Gastroesophageal sphincter (tissue), 4 donors: ENCODE results near the gene DMRT1. TPM values are rescaled to one million over a fixed set of nuclear protein-coding genes. Genes with fewer than 3 reads are reported as not detected.

ENCODE experiments used
- ATAC-seq: fragments of 150-250 bp; one replicate; pipeline ENCODE4 v1.9.1; 2016; ENCODE audit warnings: mild to moderate bottlenecking, moderate library complexity
- H3K27ac ChIP-seq, 4 donors: fragments of 200-600 bp; sonication (generic) in 3 of 4; 1 replicate in 3 of 4; 2 replicates in 1 of 4; pipeline ENCODE4 v1.5.1; 2016 to 2019
- H3K27me3 ChIP-seq: fragments of 200-600 bp; sonication (generic); one replicate; pipeline ENCODE4 v1.5.1; 2019
- H3K36me3 ChIP-seq, 2 donors: fragments of 200-600 bp; sonication (generic); one replicate each; pipeline ENCODE4 v1.5.1; 2019; ENCODE audit warnings: control low read depth in 1 of 2
- H3K4me1 ChIP-seq, 3 donors: fragments of 200-600 bp; sonication (generic); 1 replicate in 2 of 3; 2 replicates in 1 of 3; pipeline ENCODE4 v1.5.1; 2016 to 2019; ENCODE audit warnings: control low read depth in 2 of 3
- H3K4me3 ChIP-seq, 2 donors: fragments of 200-600 bp; sonication (generic); one replicate each; pipeline ENCODE4 v1.5.1; 2019; ENCODE audit warnings: mild to moderate bottlenecking in 1 of 2, moderate library complexity in 1 of 2
- H3K9me3 ChIP-seq, 3 donors: fragments of 200-600 bp; sonication (generic); one replicate each; pipeline ENCODE4 v1.5.1; 2017 to 2019; ENCODE audit warnings: control low read depth in 2 of 3
- EP300 ChIP-seq: sonication (generic); formaldehyde crosslinking; IDR thresholded peaks from one replicate; pipeline ENCODE4 v1.6.1; 2017; ENCODE audit warnings: antibody characterized with exemption, mild to moderate bottlenecking
- POLR2A ChIP-seq, 2 donors: fragments of 450-650 bp; IDR thresholded peaks; one replicate each; pipeline ENCODE4 v1.6.1; 2017; ENCODE audit warnings: antibody characterized with exemption in 2 of 2, mild to moderate bottlenecking in 2 of 2, moderate library complexity in 1 of 2
- POLR2AphosphoS5 ChIP-seq: sonication (generic); formaldehyde crosslinking; IDR thresholded peaks from one replicate; pipeline ENCODE4 v1.6.1; 2017; ENCODE audit warnings: antibody characterized with exemption
- WGBS, 2 donors: methylation state at CpG; one replicate each; pipeline ENCODE4 v1.1.5; 2018; ENCODE audit warnings: low coverage in 1 of 2; 5-methylcytosine and 5-hydroxymethylcytosine counted together
- total RNA-seq, 4 donors: library from RNA; depleted of rRNA; stranded (reverse); fragments of >200 nt; gene quantifications; one replicate each; pipeline ENCODE4 v1.1.0, GENCODE V29; 2016
- TF ChIP-seq, protein P1 (sequence below), 4 experiments: fragments of 200-600 bp in 2 of 4; fragments of 450-650 bp in 2 of 4; sonication (generic) in 1 of 4; IDR thresholded peaks; one replicate each; pipeline ENCODE4 v1.5.1; 2017 to 2019; ENCODE audit warnings: antibody characterized with exemption in 4 of 4, mild to moderate bottlenecking in 2 of 4, moderate library complexity in 2 of 4

DMRT1 gene
- total RNA-seq, 4 donors from 2014 or later: not detected

DNA sequence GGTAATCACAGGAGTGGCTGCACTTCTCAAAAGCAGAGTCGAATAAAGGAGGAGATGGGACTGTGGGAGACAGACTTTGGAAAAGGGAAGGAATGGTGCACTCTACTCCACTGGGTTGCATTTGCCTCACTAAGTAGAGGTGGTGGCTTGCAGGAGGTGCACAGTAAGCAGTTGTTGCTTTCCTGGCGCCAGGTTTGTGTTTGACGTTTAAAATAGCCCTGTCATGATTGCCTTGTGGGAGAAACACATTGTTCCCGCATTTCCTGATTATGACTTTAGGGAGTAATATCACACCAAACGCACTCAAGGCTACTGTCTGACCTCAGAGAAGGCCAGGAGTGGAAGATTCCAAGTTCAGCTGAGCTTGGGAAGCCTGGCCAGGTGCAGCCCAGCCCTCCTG is 36.7 kb downstream of the DMRT1 start:
- Histone ChIP-seq H3K4me3 (no peak overlapping the region), H3K4me1 (no peaks in the 10 kb centered on the region), H3K36me3 (no peaks in the 10 kb centered on the region), H3K27me3 (peaks cover 24% of the 10 kb centered on the region), H3K9me3 (no peaks in the 10 kb centered on the region), H3K27ac (no peak overlapping the region)
- no peak for ATAC-seq
- TF ChIP-seq POLR2A (IDR thresholded peaks at IDR 0.05): no peak
- WGBS, 2 donors: 51% methylated on average over 3 of the region's 5 CpGs; no CpG with 5 or more reads in 1 of the 2 donors

DNA sequence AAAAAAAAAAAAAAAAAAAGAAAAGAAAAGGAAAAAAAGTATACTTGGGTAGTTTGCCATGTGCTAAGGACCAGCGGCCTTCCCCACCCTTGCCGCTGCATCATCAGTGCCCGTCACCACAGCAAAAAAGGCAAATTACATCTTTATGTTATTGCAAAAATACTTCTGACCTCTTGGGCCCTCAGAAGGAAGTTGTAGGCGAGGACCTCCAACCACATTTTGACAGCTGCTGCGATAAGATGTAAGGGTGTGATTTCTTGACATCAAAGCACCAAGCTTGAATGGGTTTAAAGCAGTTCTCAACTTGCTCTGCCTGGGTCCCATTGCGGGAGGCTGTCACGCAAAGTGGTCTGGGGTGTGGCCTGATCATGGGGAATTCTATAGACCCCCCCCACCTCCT is 39.2 kb downstream of the DMRT1 start:
- no peaks in the 10 kb centered on the region for H3K36me3 ChIP-seq
- no peak for TF ChIP-seq POLR2AphosphoS5
- TF ChIP-seq, protein P1, sequence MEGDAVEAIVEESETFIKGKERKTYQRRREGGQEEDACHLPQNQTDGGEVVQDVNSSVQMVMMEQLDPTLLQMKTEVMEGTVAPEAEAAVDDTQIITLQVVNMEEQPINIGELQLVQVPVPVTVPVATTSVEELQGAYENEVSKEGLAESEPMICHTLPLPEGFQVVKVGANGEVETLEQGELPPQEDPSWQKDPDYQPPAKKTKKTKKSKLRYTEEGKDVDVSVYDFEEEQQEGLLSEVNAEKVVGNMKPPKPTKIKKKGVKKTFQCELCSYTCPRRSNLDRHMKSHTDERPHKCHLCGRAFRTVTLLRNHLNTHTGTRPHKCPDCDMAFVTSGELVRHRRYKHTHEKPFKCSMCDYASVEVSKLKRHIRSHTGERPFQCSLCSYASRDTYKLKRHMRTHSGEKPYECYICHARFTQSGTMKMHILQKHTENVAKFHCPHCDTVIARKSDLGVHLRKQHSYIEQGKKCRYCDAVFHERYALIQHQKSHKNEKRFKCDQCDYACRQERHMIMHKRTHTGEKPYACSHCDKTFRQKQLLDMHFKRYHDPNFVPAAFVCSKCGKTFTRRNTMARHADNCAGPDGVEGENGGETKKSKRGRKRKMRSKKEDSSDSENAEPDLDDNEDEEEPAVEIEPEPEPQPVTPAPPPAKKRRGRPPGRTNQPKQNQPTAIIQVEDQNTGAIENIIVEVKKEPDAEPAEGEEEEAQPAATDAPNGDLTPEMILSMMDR (IDR thresholded peaks at IDR 0.05): no peak
- no peak for TF ChIP-seq EP300
- no peak for TF ChIP-seq POLR2A (IDR thresholded peaks at IDR 0.05)
- ATAC-seq: no peak
- no peak overlapping the region for H3K27ac ChIP-seq
- H3K4me3 ChIP-seq: no peak overlapping the region
- WGBS, 2 donors: 82 to 86% methylated on average over 6 to 7 of the region's 7 CpGs
- H3K4me1 ChIP-seq: no peaks in the 10 kb centered on the region
- peaks cover 24% of the 10 kb centered on the region for H3K27me3 ChIP-seq
- H3K9me3 ChIP-seq: no peaks in the 10 kb centered on the region

DNA sequence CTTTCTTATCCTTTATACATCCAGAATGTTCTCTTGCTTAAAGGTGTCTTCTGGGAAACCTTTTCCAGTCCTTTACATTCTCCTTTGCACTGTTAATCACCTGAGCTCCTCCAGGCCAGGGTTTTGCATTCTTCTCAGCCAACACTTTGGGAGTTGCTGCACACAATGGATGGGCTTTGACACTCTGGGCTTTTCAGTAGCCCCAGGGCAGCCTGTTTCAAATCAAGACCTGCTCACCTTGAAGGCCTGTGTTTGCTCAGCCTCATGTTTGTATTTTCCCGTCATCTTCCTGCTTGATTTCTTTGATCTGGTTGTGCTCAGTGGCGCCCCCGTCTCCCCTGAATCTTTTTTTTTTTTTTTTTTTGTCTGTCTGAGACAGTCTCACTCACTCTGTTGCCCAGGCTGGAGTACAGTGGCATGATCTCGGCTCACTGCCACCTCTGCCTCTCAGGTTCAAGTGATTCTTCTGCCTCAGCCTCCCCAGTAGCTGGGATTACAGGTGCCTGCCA is 41.0 kb downstream of the DMRT1 start:
- WGBS, 2 donors: 48% methylated on average over 4 of the region's 4 CpGs; no CpG with 5 or more reads in 1 of the 2 donors
- no peaks in the 10 kb centered on the region for H3K9me3 ChIP-seq
- H3K27ac ChIP-seq: no peak overlapping the region
- H3K4me1 ChIP-seq: no peaks in the 10 kb centered on the region
- peaks cover 19% of the 10 kb centered on the region for H3K27me3 ChIP-seq
- H3K4me3 ChIP-seq: no peak overlapping the region
- no peaks in the 10 kb centered on the region for H3K36me3 ChIP-seq
- ATAC-seq: no peak
- TF ChIP-seq, protein P1 (IDR thresholded peaks at IDR 0.05): no peak
- TF ChIP-seq POLR2AphosphoS5: no peak
- no peak for TF ChIP-seq POLR2A (IDR thresholded peaks at IDR 0.05)
- TF ChIP-seq EP300: no peak

DNA sequence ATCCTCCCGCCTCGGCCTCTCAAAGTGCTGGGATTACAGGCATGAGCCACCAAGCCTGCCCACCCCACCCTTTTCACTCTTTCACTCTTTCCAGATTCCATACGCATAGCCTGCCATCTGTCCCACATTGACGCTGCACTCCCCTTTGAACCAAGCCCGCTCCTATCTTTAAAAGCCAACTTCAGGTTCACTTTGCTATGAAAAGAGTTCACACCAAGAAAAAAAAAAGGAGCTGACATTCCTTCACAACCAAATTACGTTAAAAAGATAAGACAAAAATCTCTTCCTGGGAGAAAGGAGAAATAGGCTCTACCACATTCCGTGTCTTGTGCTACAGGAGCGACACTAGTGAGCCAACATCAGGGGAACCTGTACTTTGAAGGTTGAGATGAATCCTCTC is 41.5 kb downstream of the DMRT1 start:
- Histone ChIP-seq H3K4me3 (no peak overlapping the region), H3K27me3 (peaks cover 16% of the 10 kb centered on the region), H3K36me3 (no peaks in the 10 kb centered on the region), H3K27ac (no peak overlapping the region), H3K4me1 (no peaks in the 10 kb centered on the region), H3K9me3 (no peaks in the 10 kb centered on the region)
- whole genome bisulfite sequencing, 2 donors: 61 to 90% methylated on average over 5 to 6 of the region's 8 CpGs
- TF ChIP-seq, protein P1 (IDR thresholded peaks at IDR 0.05): no peak
- TF ChIP-seq POLR2A (IDR thresholded peaks at IDR 0.05) (no peak), EP300 (no peak), POLR2AphosphoS5 (no peak)
- no peak for ATAC-seq

DNA sequence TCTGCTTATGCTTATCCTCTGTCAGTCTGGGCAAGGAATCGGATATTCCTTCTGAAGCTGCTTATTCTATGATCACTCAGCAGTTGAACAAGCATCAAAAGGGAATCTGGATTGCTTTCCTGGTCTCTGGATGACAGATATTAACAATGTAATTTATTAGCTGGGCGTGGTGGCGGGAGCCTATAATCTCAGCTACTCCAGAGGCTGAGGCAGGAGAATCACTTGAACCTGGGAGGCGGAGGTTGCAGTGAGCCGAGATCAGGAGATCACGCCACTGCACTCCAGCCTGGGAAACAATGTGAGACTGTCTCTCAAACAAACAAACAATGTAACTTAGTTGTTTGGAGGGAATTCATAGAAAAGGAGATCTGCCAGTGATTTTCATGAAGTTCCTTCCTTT is 45.4 kb downstream of the DMRT1 start:
- Histone ChIP-seq H3K9me3 (no peaks in the 10 kb centered on the region), H3K4me3 (no peak overlapping the region), H3K4me1 (no peaks in the 10 kb centered on the region), H3K27ac (no peak overlapping the region), H3K27me3 (peaks cover 19% of the 10 kb centered on the region), H3K36me3 (no peaks in the 10 kb centered on the region)
- 72 to 75% methylated on average over 3 to 6 of the region's 6 CpGs for WGBS, 2 donors
- TF ChIP-seq, protein P1 (IDR thresholded peaks at IDR 0.05): no peak
- TF ChIP-seq POLR2AphosphoS5 (no peak), POLR2A (IDR thresholded peaks at IDR 0.05) (no peak), EP300 (no peak)
- no peak for ATAC-seq
